HG02759 (cell line): ENCODE measurements around the gene ZEB2.

Experiments used
- ATAC-seq: cut with Tn5 transposase; IDR thresholded peaks from one replicate; pipeline ENCODE4 v1.9.1; 2021; ENCODE audit warnings: mild to moderate bottlenecking, moderate library complexity; ENCODE audit not compliant: unreplicated experiment

ZEB2 gene

GRCh38 chr2:144519934-144520731, at the start of gene ZEB2:
ZEB2 (minus strand) TSS chr2:144520119; CDS start chr2:144517350, 2,769 bp downstream.
- ATAC-seq, result no peak

DNA sequence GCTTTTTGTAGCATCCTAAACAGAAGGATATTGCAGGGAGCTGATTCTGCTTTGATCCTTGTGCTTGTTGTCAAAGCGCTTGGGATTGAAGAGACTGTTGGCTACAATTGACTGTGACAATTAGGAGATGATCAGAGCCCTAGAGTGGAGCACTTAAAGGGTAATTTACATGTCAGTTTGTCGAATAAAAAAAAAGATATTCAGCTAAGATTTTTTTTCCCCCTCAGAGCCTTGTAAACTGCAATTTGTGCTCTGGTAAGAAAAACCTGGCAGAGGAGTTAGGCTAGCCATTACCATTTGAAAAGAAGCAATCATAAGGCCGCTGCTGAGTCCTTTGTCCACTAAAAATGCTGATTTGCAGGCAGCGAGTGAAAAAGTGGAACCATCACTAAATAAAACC, 47.8 kb upstream of the ZEB2 start:
- ATAC-seq, result no peak

- no peak for ATAC-seq
Observed at GRCh38 chr2:144566448-144566847, 46.5 kb upstream of the ZEB2 start.

- no peak for ATAC-seq
Observed at GRCh38 chr2:144560251-144560650, 40.3 kb upstream of the ZEB2 start.

DNA sequence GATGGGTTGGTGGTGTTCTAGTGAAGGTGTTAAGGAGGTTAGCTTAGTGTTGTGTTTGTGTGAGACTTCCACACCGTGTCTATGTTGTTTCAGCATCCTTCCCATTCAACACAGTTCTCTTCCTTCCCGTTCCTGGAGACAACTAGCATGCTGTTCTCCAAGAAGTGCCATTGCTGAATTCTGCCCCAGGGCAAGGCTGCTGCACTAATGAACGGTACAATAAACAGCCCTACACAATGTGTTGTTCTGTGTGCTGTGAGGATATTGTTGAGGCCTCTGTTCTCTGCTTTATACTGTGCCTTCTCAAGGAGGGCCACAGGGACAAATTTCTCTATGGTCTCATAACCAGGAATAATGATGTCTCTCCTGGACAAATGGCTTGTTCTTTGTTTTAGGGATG, 39.8 kb upstream of the ZEB2 start:
- ATAC-seq, result no peak

DNA sequence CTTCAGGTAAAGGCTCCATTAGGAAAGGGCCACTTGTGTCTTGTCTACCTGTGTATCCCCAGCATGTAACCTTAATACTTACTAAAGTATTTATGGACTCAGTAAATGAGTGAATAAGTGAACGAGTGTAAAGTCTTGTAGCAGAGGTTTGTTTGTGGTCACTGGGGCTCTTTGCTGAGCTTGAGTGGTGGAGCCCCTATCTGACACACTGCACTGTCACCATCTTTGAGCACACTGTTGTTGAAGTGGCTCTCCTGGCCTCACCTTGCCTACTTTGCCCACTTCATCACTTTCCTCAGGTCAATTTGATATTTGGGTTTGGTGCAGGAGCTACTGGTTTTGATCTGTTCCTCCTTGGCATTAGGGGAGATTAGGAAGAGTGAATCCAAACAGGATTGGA, 39.3 kb upstream of the ZEB2 start:
- ATAC-seq, result no peak

DNA sequence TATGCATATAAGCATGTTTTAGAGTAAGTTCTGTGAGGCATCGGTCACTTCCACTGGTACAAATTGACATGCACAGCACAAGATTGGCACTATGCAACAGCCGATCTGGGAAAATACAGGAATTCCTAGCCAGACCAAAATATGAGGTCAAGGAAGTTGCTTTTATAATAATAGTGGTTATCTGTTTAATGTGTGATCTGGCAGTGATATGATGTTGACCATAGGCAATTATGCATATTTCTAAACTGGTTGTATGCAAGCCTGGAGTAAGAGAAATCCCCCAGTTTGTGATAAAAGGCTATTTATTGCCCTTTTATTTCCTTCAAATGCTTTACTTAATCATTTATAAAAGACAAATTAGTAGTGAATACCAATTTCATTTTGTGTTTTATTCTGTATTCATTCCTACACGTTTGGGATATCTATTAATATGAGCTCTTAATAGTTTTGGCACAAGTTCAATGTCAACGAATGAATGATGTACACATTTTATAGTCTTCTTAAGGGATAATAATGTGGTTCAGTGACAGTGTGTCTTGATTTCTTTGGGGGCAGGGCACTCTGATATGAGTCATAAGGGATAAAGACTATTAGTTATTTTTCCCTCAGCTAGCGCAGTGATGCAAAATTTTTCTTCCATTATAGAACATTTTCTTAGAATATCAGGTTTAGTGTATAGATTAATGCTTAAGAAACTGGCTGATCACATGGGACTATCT, 34.7 kb upstream of the ZEB2 start:
- ATAC-seq, result no peak

DNA sequence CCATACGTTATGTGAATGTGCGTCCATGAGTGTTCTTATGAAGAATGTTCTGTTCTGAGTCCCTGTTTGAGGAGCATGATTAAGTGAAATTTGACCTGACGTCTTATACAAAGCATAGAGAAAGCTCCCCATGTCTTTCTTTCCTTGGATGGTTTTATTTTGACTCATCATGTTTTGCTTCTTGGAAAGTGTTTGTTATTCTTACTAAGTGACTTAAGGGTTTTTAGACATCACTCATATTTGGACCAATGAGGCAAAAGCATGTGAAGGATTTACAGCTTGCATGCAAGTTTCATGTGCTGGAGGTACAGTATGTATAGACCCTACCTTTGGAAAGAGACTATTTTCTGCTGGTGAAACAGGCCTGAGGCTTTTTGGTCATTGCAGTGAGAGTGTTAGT, 33.5 kb upstream of the ZEB2 start:
- ATAC-seq, result no peak

DNA sequence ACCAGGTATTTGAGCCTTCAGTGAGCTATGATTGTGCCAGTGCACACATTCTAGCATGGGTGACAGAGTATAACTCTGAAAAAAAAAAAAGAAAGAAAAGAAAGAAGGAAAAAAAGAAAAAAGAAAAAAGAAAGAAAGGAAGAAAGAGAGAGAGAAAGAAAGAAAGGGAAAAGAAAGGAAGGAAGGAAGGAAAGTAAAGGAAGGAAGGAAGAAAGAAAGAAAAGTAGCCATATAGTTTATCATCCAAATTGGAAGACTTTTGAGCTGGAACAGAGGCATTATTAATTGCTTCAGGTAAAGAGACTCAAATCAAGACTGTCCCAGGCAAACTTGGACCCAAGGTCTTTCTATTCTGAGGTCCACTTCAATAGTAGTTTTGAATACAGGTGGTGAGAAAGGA, 32.9 kb upstream of the ZEB2 start:
- ATAC-seq, result no peak

DNA sequence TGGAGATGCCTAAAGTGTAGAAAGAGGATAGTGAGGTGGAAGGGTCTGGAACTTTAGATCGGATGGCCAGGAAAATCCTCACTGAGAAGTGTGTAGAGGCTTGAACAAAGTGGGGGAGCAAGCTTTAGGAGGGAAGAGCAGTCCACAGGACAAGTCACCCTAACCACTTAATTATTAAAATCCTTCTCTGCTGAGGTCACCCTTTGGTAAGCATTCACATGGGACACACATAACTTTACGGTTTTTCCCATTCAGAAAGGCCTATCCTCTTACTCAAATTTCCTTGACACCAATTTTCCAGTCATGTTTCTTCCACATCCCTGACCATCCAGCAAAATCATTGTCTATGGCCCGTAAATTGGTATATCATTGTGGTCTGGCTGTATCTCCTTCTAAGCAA, 31.0 kb upstream of the ZEB2 start:
- ATAC-seq, result no peak

DNA sequence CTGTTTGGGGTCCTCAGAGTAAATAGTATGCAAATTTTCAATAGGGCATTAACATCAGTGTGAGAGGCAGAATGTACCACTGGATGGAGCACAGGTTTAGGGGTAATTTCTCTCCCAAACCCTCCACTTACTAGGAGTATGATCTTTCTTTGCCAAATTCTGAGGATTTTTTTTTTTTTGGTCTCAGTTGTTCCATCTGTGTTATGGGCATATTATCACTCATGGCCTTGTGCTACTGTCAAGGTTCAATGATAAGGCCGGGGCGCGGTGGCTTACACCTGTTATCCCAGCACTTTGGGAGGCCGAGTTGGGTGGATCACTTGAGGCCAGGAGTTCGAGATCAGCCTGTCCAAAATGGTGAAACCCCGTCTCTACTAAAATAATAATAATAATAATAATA, 30.2 kb upstream of the ZEB2 start:
- no peak for ATAC-seq

DNA sequence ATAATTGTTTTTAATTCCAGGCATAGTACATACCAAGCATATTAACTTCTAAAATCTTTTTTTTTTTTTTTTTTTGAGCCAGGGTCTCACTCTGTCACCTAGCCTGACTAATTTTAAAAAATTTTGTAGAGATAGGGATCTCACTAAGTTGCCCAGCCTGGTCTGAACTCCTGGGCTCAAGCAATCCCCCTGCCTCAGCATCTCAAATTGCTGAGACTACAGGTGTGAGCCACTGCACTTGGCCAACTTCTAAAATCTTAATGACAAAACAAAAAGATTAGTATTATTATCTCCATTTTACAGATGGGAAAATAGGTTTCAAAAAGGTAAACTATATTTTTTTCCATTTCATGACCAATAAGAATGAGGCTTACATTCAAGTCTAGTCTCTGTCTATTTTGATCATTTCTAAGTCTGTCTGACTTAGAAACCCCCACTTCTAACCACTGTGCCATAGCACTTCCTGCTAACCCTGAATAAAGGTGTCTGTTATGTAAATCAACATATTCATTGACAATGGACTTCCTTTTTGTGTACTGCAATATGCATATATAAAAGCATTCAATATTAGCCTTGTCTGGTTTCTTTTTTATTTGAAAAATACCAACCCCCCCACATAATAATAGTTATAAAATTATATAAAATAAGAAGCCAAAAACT, 28.7 kb upstream of the ZEB2 start:
- peak; percentile 73 for ATAC-seq

DNA sequence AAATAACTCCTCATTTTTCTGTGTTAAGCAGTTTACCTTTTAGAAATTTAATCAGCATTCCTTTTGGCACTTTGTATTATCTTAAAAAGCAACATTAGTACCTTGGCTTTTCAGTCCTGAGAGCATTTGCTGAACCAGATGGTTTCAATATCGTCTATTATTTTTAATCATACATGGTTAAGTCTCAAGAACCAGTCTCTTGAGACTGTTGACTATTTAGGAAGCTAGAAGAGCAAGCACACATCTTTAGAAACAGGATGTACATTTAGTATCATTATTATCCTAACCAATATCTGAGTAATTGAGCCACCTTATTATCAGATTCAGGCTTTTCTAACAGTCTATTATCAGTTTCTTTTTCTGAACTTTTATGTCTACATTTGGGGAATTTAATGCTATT, 28.2 kb upstream of the ZEB2 start:
- ATAC-seq, result no peak

DNA sequence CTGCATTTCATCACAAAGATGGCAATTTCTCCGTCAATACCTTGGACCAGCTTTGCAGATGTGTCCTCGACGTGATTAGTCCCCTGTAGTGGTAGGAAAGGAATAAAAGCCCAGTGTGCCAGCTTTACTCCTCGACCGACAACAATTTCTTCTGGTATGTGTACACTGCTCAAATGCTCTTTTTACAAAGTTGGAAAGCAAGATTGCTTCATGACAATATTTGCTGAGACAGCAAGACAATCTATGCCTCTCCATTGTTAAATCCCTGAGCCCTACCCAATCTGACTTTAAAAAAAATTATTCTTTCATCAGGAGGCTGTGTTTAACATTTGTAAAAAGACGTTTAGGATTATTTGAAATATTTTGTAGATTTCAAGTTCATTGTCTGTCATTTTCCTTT, 27.6 kb upstream of the ZEB2 start:
- no peak for ATAC-seq

- no peak for ATAC-seq
Observed at GRCh38 chr2:144546933-144547332, 27.0 kb upstream of the ZEB2 start.

DNA sequence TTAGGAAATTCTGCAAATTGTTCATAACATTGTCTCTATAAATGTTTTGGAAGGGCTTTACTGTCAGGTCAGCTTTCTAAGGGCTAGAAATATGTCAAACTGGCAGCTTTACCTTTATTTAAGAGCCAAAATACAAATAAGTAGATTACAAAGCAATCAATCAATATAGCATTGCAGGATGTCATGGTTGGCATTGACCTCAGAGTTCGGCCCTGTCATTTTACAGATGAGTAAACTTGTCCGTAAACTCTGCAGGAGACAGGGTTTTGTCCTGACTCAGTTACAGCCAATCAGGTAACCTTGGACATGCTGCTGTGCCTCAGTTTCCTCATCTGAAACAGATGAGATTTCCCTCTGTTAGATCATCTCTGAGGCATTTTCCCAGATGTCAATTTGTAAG, 25.9 kb upstream of the ZEB2 start:
- no peak for ATAC-seq

GRCh38 chr2:144544053-144544452, 24.1 kb upstream of the ZEB2 start:
- ATAC-seq, result no peak

- no peak for ATAC-seq
Observed at GRCh38 chr2:144541396-144541795, 21.5 kb upstream of the ZEB2 start.

GRCh38 chr2:144539289-144539782, 19.4 kb upstream of the ZEB2 start:
- ATAC-seq, result no peak

DNA sequence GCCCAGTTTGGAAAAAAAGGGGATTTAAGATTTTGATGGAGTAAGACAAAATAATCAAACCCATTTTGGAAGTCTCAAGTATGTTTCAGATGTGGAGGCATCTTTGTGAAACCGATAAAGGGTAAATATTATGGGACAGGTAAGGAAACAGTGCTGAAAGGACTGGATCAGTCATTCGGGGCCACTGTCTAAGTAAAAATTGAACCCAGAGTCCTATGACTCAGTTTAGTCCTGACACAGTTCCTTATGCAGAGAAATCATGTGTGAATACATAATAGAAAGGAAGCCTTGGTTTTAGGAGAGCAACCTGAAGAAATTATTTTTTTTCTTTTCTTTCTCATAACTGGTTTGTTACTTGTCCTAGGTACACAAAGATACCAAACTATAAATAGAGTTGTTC, 15.4 kb upstream of the ZEB2 start:
- ATAC-seq, result no peak

- no peak for ATAC-seq
Observed at GRCh38 chr2:144533221-144533620, 13.3 kb upstream of the ZEB2 start.

DNA sequence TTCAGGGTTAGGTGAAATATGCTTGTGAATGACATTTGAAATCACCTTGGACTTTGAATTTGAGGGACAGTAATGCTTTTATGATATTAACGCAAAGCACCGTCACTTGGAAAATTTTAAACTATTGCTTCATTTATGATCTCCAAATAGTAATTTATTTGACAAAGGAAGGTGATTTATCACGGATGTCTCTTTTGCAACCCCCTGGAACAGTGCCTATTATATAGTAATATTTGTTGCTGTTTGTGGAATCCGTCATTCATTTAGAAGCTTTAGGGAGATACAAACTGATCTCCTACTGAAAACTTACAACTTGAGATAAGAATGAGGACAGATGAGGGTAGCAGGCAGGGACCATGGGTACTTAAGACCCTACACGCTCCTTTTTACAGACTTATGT, 10.7 kb upstream of the ZEB2 start:
- ATAC-seq, result no peak
